HCEC 1CT (cell line): Measurements from ENCODE around the gene UGT2A2.
"Not testable (repeated sequence)": the region's sequence is repeated elsewhere in the genome, so short reads cannot be mapped to it uniquely, and the experiment has no call there.

Source experiments
- DNase-seq: peaks from one replicate; pipeline ENCODE4 v3.0.0-alpha.2; 2017

Gene UGT2A2

DNA sequence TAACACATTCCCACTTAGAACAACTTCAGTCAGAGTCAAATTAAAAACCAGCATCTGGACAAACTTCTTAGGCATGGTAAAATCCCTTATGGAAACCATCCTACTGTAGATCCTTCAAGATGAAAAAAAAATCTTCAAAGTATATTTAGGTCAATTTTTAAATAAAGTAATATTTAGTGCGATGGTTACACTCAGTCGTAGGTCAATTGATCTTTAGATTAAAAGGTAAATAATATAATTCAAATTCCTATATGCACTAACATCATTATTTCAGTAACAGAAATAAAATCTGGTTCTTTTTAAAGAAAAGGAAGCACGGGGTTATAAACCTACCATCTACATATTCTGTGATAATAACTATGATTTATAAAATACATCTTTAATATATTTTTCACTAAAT lies at the start of gene UGT2A2:
UGT2A2 (minus strand) TSS at position 101 of the 400 bp plus-strand sequence; CDS start at position 99, 2 bp downstream.
- DNase-seq, result no peak

- DNase-seq, result no peak
Observed at GRCh38 chr4:69684804-69685203, 45.4 kb upstream of the UGT2A2 start.

- DNase-seq, result no peak
Observed at GRCh38 chr4:69668680-69669079, 29.2 kb upstream of the UGT2A2 start.

- DNase-seq, result not testable (repeated sequence)
Observed at GRCh38 chr4:69664009-69664408, 24.6 kb upstream of the UGT2A2 start.

DNA sequence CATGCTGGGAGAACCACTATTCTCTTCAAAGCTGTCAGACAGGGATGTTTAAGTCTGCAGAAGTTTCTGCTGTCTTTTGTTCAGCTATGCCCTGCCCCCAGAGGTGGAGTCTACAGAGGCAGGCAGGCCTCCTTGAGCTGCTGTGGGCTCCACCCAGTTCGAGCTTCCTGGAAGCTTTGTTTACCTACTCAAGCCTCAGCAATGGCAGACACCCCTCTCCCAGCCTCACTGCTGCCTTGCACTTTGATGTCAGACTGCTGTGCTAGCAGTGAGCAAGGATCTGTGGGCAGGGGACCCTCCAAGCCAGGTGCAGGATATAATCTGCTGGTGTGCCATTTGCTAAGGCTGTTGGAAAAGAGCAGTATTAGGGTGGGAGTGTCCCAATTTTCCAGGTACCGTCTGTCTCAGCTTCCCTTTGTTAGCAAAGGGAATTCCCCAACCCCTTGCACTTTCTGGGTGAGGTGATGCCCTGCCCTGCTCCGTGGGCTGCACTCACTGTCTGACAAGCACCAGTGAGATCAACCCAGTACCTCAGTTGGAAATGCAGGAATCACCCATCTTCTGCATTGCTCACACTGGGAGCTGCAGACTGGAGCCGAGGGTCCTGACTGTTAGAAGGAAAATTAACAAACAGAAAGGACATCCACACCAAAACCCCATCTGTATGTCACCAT lies 21.8 kb upstream of the UGT2A2 start:
- DNase-seq, result not testable (repeated sequence)

- DNase-seq, result no peak
Observed at GRCh38 chr4:69658133-69658532, 18.7 kb upstream of the UGT2A2 start.

DNA sequence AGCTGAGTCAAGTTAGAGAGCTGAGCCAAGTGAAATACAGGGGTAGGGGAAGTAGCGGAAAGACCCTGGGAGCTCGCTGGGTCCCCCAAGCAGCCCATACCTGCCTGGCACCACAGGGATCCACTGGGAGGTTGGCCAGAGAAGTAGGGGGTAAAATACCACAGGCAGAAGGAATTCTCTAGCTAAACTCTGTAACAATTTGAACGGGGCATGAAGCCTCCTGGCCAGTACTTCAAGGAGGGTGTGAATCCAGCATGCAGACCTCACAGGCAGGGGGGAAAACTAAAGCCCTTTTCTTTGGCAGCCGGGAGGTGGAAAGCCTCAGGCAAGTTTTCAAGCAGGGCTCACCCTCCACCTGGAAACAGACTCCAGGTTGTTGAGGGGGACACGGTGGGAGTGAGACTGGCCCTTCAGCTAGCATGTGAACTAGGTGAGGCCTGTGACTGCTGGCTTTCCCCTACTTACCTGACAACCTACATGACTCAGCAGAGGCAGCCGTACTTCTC lies 17.3 kb upstream of the UGT2A2 start:
- DNase-seq, result no peak

- DNase-seq, result no peak
Observed at GRCh38 chr4:69653147-69653546, 13.7 kb upstream of the UGT2A2 start, which contains the start of gene UGT2A1. Gene UGT2A1, minus strand, starts transcription at chr4:69653247. Its CDS starts 5,603 bp downstream, at chr4:69647644.

DNA sequence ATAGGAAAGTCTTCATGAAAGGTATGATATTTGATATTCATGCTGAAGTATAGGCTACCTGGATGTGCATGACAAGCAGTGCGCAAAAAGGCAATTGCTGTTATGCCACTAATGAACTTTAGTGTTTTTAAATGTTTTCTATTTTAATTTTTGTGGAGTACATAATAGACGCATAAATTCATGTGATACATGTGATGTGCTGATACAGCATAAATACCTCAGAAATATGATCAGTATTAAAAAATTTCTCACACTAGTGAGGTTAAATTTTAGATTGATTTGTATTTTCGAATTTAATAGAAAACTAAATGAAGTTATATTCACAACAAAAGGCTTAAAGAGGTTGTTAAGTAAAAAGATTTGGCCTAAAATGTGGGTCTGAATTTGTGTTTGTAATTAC lies 11.4 kb upstream of the UGT2A2 start:
- no peak for DNase-seq

DNA sequence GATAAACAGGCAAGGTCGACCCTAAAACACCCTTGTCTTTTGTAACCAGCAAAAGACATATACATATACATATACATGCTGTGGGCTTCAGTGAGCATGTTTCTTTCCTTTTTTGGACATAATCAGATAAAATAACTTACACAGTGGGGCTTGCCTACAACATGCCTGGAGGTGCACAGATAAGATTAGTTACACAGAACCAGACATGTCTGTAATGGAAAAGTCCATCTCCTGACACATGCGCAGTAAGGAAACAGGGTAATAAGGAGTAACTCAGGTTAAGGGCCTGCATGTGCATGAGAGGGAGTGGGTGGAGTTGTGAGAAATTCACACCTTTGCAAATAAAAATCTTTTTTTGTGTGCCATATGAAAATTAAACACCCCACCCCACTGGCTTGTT lies 10.2 kb upstream of the UGT2A2 start:
- DNase-seq, result no peak

DNA sequence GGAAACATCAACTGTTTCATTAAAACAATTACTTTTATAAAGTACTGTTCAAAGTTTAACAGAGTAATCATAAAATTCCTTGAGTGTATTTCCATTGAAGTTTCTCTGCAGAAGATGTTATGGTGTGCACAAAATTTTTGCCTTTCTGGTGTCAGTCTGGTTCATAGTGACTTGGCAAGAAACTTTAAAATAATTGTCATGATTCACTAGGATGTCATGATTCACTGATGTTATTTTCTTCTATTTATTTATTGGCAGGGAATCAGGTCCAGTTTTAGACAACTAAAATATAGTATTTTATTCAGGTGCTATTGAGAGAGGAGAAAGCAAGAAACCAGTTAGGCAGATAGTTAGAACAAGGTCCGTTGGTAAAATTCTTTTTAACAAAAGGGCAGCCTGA lies 9.8 kb upstream of the UGT2A2 start:
- no peak for DNase-seq

DNA sequence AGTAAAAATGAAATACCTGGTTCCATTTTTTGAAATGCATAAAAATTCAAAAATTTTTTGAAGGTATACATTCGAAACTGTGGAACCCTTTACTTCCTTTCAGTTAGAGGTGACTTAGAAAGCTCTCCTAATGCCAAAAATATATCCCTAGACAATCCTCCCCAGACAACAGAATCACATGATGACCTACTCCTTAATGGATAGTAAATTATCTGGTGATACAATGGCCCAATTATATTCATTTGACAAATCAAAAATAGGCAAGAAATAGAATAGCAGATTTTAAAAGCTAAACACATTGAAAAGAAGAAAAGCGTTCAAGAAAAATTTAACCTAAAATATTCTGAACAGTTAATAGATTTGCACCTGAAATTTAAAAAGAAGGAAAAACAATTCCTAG lies 3.5 kb upstream of the UGT2A2 start:
- DNase-seq, result no peak

DNA sequence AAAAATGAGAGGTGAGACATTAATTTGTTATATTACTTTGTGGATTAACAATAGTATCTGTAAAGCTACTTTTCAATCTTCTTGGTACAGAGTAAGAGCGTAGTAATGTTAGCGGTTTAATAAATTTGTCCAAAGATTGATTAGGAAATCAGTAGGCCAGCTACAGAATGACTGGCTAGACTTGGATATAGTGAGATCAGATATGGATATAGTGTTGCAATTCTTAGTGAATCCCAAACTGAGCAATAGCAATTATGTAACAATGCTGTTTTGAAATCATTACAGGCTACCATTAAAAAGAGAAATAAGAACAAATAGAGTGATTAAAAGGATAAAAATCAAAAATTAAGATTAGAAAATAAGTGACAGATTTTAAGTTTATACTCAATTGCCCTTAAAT lies 847 bp upstream of the UGT2A2 start:
- no peak for DNase-seq

GRCh38 chr4:69617083-69617694 lies 22.3 kb downstream of the UGT2A2 start:
- no peak for DNase-seq

DNA sequence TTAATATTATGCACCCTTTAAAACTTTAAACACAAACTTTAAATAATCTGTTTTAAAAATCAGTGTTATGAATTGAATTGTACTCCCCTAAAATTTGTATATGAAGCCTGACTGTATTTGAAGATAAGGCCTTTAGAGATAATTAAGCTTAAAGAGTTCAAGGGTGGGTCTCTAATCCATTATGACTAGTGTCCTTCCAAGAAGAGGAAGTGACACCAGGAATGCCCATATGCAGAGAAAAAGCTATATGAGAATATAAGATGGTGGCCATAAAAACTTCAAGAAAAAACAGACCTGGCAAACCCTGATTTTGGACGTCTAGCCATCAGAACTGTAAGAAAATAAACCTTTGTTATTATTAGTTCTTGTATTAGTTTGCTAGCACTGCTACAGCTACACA lies 29.0 kb downstream of the UGT2A2 start:
- no peak for DNase-seq

- no peak for DNase-seq
Observed at GRCh38 chr4:69601065-69601464, 38.4 kb downstream of the UGT2A2 start.

GRCh38 chr4:69600013-69600412 lies 39.4 kb downstream of the UGT2A2 start:
- DNase-seq, result no peak

GRCh38 chr4:69594382-69594781 lies 45.1 kb downstream of the UGT2A2 start:
- no peak for DNase-seq

- no peak for DNase-seq
Observed at GRCh38 chr4:69591364-69591763, 48.1 kb downstream of the UGT2A2 start.

GRCh38 chr4:69589884-69590283 lies 49.6 kb downstream of the UGT2A2 start:
- no peak for DNase-seq

DNA sequence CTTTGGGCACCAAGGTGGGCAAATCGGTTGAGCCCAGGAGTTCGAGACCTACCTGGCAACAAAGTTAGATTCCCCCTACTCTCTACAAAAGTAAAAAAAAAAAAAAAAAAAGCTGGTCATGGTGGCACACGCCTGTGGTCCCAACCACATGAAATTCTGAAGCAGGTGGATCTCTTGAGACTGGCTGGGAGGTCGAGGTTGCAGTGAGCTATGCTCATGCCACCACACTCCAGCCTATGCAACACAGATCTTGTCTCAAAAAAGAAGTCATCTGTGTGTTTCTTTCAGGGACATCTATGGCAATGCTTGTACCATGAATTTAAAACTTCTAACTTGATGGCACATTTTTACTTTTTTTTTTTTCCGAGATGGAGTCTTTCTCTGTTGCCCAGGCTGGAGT lies 55.3 kb downstream of the UGT2A2 start:
- no peak for DNase-seq

DNA sequence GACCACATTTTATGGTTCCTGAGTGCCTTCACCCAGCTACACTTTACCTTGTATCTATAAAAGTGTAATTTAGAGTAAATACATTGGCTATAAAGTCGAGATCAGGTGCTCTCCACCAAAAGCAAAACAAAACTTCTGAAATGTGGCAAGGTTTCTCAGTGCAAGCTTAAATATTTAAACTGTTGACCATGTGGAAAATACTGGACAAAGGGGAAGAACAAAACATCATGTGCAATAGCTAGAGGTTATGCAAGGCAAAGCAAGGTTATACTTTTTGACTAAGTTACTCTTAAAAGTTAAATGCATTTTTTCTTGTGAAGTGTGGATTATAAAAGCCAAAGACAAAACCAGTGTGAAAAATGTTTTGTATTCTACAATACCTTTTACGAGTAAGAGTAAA lies 55.9 kb downstream of the UGT2A2 start:
- no peak for DNase-seq

GRCh38 chr4:69577245-69577644 lies 62.2 kb downstream of the UGT2A2 start:
- no peak for DNase-seq

- no peak for DNase-seq
Observed at GRCh38 chr4:69576251-69576877, 63.1 kb downstream of the UGT2A2 start.
